ENCODE results near the gene CCIN. TPM values are rescaled to one million over a fixed set of nuclear protein-coding genes. Genes with fewer than 3 reads are reported as not detected.
A peak's percentile ranks its signal among the peaks of the same experiment; 100 is the strongest.

Gene CCIN
- polyA plus RNA-seq, 3 donors = 0.11 to 2.3 (median 0.35) TPM

GRCh38 chr9:36207016-36207415 lies 37.8 kb downstream of the CCIN start:
- no peaks in the 10 kb centered on the region for H3K27me3 ChIP-seq (ENCODE audit: control insufficient read depth in 2 of 2, insufficient read depth in 2 of 2, low read length in 2 of 2)
- peaks cover 98 to 100% of the 10 kb centered on the region in 2 donors for H3K36me3 Mint-ChIP-seq
- no peak overlapping the region for H3K4me3 Mint-ChIP-seq
- peaks cover 1% of the 10 kb centered on the region for H3K4me1 Mint-ChIP-seq
- H3K4me1 ChIP-seq (ENCODE audit: control insufficient read depth in 1 of 2, insufficient read depth in 2 of 2, low read length in 2 of 2) = no peaks in the 10 kb centered on the region
- intact Hi-C loops (cut with micrococcal nuclease) = no loop called here
- DNase-seq = no peak
- H3K9ac ChIP-seq (ENCODE audit: insufficient read depth, low read length, poor library complexity, severe bottlenecking) = no peak overlapping the region
- H3K4me2 ChIP-seq (replicated peaks; ENCODE audit: extremely low read depth, low read length, poor library complexity, severe bottlenecking) = no peak overlapping the region
- no peak overlapping the region for H3K27ac ChIP-seq (ENCODE audit: low read depth in 1 of 2, low read length in 2 of 2)
- H3K36me3 ChIP-seq (replicated peaks in 1 of 2; ENCODE audit: control insufficient read depth in 1 of 2, insufficient read depth in 2 of 2, low read length in 2 of 2) = peaks cover 95 to 100% of the 10 kb centered on the region in 2 donors
- WGBS (ENCODE audit: insufficient coverage) = 100% methylated on average over 1 of the region's 4 CpGs
- peaks cover 100% of the 10 kb centered on the region for H4K20me1 ChIP-seq (ENCODE audit: insufficient read depth, low read length)
- H3K9me3 Mint-ChIP-seq = no peaks in the 10 kb centered on the region
- peaks cover 87% of the 10 kb centered on the region for H3K79me2 ChIP-seq (ENCODE audit: insufficient read depth, low read length)
- no peak overlapping the region for H2AFZ ChIP-seq (ENCODE audit: insufficient read depth, low read depth, low read length, poor library complexity, severe bottlenecking)
- H3K27ac Mint-ChIP-seq = peak overlapping the region in 2 of 7 donors; percentile 6 to 46
- H3K4me3 ChIP-seq (replicated peaks in 1 of 3; ENCODE audit: low read depth in 2 of 3, low read length in 3 of 3) = no peak overlapping the region
- TF ChIP-seq CTCF (IDR thresholded peaks at IDR 0.05) = no peak
- no peaks in the 10 kb centered on the region for H3K27me3 Mint-ChIP-seq (ENCODE audit: low read depth in 3 of 3)
- H3K9me3 ChIP-seq (replicated peaks in 1 of 2; ENCODE audit: control insufficient read depth in 1 of 2, insufficient read depth in 1 of 2, low read length in 2 of 2) = no peaks in the 10 kb centered on the region

GRCh38 chr9:36207546-36208012 lies 38.4 kb downstream of the CCIN start:
- H2AFZ ChIP-seq (ENCODE audit: insufficient read depth, low read depth, low read length, poor library complexity, severe bottlenecking) = no peak overlapping the region
- peaks cover 100% of the 10 kb centered on the region for H4K20me1 ChIP-seq (ENCODE audit: insufficient read depth, low read length)
- H3K27me3 ChIP-seq (ENCODE audit: control insufficient read depth in 2 of 2, insufficient read depth in 2 of 2, low read length in 2 of 2) = no peaks in the 10 kb centered on the region
- intact Hi-C loops (cut with micrococcal nuclease) = no loop called here
- Mint-ChIP-seq H3K27me3 (ENCODE audit: low read depth in 3 of 3) (no peaks in the 10 kb centered on the region), H3K27ac (peak overlapping the region in 3 of 7 donors; percentile 33 to 76 (median 59)), H3K4me1 (peaks cover 1% of the 10 kb centered on the region), H3K36me3 (peaks cover 97 to 98% of the 10 kb centered on the region in 2 donors), H3K9me3 (no peaks in the 10 kb centered on the region), H3K4me3 (no peak overlapping the region)
- no peak for TF ChIP-seq CTCF (IDR thresholded peaks at IDR 0.05)
- peak overlapping the region in 1 of 2 donors; percentile 17 for H3K27ac ChIP-seq (ENCODE audit: low read depth in 1 of 2, low read length in 2 of 2)
- H3K36me3 ChIP-seq (replicated peaks in 1 of 2; ENCODE audit: control insufficient read depth in 1 of 2, insufficient read depth in 2 of 2, low read length in 2 of 2) = peaks cover 95 to 100% of the 10 kb centered on the region in 2 donors
- DNase-seq = no peak
- no peak overlapping the region for H3K4me3 ChIP-seq (replicated peaks in 1 of 3; ENCODE audit: low read depth in 2 of 3, low read length in 3 of 3)
- WGBS (ENCODE audit: insufficient coverage) = no CpG with 5 or more reads among the region's 1 CpG
- H3K4me1 ChIP-seq (ENCODE audit: control insufficient read depth in 1 of 2, insufficient read depth in 2 of 2, low read length in 2 of 2) = no peaks in the 10 kb centered on the region
- no peaks in the 10 kb centered on the region for H3K9me3 ChIP-seq (replicated peaks in 1 of 2; ENCODE audit: control insufficient read depth in 1 of 2, insufficient read depth in 1 of 2, low read length in 2 of 2)
- H3K4me2 ChIP-seq (replicated peaks; ENCODE audit: extremely low read depth, low read length, poor library complexity, severe bottlenecking) = no peak overlapping the region
- H3K9ac ChIP-seq (ENCODE audit: insufficient read depth, low read length, poor library complexity, severe bottlenecking) = no peak overlapping the region
- peaks cover 83% of the 10 kb centered on the region for H3K79me2 ChIP-seq (ENCODE audit: insufficient read depth, low read length)

Measured in CD14-positive monocyte (primary cell).